Cardiac septum (tissue), 1 donor: ENCODE measurements around the gene HSDL2. TPM values are rescaled to one million over a fixed set of nuclear protein-coding genes. Genes with fewer than 3 reads are reported as not detected.
A peak's percentile ranks its signal among the peaks of the same experiment; 100 is the strongest.
"Not testable (repeated sequence)": the region's sequence is repeated elsewhere in the genome, so short reads cannot be mapped to it uniquely, and the experiment has no call there.

Experiments
- DNase-seq: peaks from one replicate; pipeline ENCODE4 v3.0.0-alpha.2; 2020; ENCODE audit warnings: low spot score
- intact Hi-C: fragments of 100-400 bp; cut with DNase I; formaldehyde crosslinking; loops from one replicate; pipeline ENCODE4 v1.14.0; 2022
- total RNA-seq: library from RNA; stranded (reverse); fragmentation: NEBNext Ultra II Directional; extraction: Animal tissue kit (Norgen Biotek cat#: 25700); gene quantifications from one replicate; pipeline ENCODE4 v1.2.1, GENCODE V29; 2021
- donor health status: DM: no; HTN: no; CAD: no.

HSDL2 gene
- total RNA-seq, 1 donor from 2014 or later = 103 TPM

DNA sequence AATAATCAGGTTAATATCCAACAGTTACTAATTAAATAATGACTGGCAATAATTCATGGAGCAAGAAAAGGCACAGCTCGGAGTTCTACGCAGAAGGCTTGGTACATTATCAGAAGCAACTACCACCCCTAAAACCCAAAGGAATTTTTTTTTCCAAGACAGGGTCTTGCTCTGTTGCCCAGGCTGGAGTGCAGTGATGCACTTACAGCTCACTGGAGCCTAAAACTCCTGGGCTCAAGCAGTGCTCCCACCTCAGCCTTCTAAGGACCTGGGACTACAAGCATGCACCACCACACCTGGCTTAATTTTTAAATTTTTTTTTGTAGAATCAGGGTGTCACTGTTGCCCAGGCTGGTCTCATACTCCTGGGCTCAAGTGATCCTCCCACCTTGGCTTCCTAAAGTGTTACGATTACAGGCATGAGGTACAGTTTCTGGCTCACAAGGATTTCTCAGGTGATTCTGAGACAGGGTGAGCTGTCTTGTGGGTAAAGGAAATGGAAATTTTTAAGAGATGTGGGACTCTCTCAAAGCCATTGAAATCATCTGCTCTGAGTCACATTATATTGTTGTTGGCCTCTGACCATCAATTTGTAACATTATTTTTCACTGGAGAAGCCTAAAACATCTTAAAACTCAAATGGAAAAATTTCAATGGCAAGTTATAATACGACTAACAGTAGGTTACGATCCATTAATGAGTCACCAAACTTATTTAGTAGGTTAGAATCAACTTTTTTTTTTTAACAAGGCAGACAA is 19.7 kb upstream of the HSDL2 start:
- intact Hi-C loops = loop anchor here (5.0 kb wide), 1 partner anchor 263 kb away; no protein-coding TSS in a partner anchor
- no peak for DNase-seq

- intact Hi-C loops = loop anchor here (5.0 kb wide), 1 partner anchor 264 kb away; no protein-coding TSS in a partner anchor
- DNase-seq = no peak
Observed at GRCh38 chr9:112361601-112362000, 18.3 kb upstream of the HSDL2 start.

DNA sequence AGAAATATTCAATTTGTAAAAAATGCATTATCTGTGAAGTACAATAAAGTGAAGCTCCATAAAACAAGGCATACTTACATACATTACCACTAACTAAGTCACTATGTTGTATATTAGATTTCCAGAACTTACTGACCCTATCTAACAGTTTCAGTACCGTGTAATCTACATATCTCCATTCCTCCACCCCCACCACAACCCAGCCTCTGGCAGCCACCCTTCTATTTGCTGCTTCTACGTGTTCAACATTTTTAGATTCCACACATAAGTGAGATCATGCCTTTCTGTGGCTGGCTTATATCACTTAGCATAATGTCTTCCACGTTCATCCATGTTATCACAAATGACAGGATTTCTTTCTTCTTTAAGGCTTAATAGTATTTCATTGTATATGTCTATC is 15.1 kb upstream of the HSDL2 start:
- DNase-seq = no peak
- intact Hi-C loops = loop anchor here (5.0 kb wide), 1 partner anchor 267 kb away; no protein-coding TSS in a partner anchor

- intact Hi-C loops, DNase-seq: not testable (repeated sequence)
Observed at GRCh38 chr9:112365257-112365656, 14.7 kb upstream of the HSDL2 start.

DNA sequence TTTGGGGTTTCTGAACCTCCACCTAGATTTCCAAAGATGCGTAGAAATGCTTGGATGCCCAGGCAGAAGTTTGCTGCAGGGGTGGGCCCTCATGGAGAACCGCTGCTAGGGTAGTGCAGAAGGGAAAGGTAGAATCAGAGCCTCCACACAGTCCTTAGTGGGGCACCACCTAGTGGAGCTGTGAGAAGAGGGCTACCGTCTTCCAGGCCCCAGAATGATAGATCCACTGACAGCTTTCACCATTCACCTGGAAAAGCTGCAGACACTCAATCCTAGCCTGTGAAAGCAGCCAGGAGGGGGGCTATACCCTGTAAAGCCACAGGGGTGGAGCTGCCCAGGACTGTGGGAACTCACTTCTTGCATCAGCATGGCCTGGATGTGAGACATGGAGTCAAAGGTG is 13.3 kb upstream of the HSDL2 start:
- DNase-seq = no peak
- intact Hi-C loops = no loop called here

GRCh38 chr9:112367465-112367864 is 12.4 kb upstream of the HSDL2 start:
- intact Hi-C loops = no loop called here
- DNase-seq = no peak

DNA sequence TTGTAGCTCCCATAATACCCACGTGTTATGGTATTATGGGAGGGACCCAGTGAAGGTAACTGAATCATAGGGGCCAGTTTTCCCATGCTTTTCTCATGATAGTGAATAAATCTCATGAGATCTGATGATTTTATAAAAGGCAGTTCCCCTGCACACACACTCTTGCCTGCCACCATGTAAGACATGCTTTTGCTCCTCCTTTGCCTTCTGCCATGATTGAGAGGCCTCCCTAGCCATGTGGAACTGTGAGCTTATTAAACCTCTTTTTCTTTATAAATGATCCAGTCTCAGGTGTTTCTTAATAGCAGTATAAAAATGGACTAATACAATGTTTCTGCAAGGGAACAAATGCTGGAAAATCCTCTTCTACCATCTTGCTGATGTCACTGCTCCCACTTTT is 10.1 kb upstream of the HSDL2 start:
- intact Hi-C loops = no loop called here
- DNase-seq = no peak

- no peak for DNase-seq
- intact Hi-C loops = no loop called here
Observed at GRCh38 chr9:112371060-112371459, 8.8 kb upstream of the HSDL2 start.

DNA sequence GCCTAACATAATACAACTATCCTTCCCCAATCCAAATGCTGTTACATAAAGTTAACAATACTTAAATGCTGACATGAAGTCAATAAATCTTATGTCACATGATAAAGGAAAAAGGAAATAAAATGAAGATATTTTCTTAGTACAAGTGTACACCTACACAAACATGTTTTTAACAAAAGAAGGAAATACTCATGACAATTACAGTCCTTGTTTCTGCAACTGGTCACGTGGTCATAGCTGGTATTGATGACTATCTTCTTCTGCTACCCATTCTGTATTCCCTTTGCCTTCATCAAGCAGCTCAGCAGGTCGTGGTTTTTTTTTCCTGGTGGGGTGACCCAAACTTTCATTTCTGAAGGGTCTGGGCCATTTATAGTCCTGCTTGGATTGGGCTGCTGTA is 6.2 kb upstream of the HSDL2 start:
- intact Hi-C loops, DNase-seq: not testable (repeated sequence)

DNA sequence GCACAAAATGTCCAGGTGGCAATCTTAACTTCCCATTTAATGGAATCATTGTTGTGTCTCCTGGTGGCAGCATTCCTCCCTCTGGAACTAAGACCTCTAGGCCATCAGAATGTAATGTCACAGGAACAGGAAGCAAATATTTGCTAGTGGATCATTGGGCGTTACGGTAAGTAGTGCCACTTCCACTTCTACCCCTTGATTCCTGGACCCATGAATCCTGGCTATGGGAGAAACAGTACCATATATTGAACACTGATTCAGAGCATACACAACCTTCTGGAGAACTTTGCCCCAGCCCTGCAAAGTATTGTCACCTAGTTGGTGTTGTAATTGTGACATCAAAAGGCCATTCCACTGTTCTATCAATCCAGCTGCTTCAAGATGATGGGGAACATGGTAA is 5.7 kb upstream of the HSDL2 start:
- DNase-seq, intact Hi-C loops: not testable (repeated sequence)

- intact Hi-C loops = loop anchor here (5.0 kb wide), 1 partner anchor 43 kb away; the partner anchor contains the start of gene PTBP3
- no peak for DNase-seq
Observed at GRCh38 chr9:112375361-112375760, 4.5 kb upstream of the HSDL2 start.

DNA sequence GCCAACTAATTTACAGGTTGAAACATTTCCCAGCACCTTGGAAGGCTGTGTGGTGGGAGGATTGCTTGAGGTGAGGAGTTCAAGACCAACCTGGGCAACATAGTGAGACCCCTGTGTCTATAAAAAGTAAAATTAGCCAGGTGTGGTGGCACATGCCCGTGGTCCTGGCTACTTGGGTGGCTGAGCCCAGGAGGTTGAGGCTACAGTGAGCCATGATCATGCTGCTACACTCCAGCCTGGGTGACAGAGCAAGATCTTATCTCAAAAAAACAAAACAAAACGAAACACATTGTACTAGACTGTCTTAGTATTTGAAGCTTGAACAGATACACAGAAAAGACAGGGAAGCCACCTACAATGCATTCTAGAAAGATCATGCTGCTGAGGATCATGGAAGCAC is 2.8 kb upstream of the HSDL2 start:
- no peak for DNase-seq
- intact Hi-C loops = loop anchor here (5.0 kb wide), 1 partner anchor 45 kb away; the partner anchor contains the start of gene PTBP3

GRCh38 chr9:112377684-112378327 is 2.1 kb upstream of the HSDL2 start:
- intact Hi-C loops = loop anchor here (5.0 kb wide), 1 partner anchor 46 kb away; the partner anchor contains the start of gene PTBP3
- no peak for DNase-seq

- no peak for DNase-seq
- intact Hi-C loops = loop anchor here (5.0 kb wide), 1 partner anchor 46 kb away; the partner anchor contains the start of gene PTBP3
Observed at GRCh38 chr9:112378328-112379176, 1.4 kb upstream of the HSDL2 start.

- intact Hi-C loops = loop anchor here (5.0 to 10.0 kb wide), 2 partner anchors 47 to 105 kb away; partner anchors contain the start of genes KIAA1958 and PTBP3
- DNase-seq = peak; percentile 100
Observed at GRCh38 chr9:112379177-112380101, 469 bp upstream of the HSDL2 start.

DNA sequence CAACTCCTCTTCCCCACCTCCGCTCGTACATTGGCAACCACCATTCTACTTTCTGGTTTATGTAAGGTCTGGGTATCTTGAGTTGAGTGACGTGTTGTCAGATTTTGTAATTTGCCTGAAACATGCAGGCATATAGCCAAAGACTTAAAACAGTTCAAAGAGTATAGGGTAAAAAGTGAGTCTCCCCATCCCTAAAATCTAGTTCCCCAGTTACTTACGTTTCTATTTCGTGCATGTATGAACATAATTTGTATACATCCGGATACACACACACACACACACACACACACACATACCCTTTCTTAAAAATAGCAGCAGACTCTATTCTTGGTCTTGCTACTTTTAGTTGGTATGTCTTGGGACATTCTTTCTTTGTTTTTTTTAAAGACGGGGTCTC is 915 bp downstream of the HSDL2 start:
- no peak for DNase-seq
- intact Hi-C loops = loop anchor here (10.0 kb wide), 1 partner anchor 104 kb away; the partner anchor contains the start of gene KIAA1958

DNA sequence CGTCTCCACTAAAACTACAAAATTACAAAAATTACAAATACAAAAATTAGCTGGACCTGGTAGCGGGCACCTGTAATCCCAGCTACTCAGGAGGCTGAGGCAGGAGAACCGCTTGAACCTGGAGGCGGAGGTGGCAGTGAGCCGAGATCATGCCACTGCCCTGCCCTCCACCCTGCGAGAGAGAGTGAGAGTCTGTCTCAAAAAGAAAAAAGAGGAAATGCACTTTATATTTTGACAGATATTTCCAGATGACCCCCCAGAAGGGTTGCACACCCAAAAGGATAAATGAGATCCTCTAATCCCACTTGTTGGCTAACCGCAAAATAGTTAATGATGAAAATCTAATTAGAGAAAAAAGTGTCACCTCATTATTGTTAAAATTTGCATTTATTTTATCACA is 2.2 kb downstream of the HSDL2 start:
- DNase-seq = no peak
- intact Hi-C loops = loop anchor here (10.0 kb wide), 1 partner anchor 103 kb away; the partner anchor contains the start of gene KIAA1958
